ENCODE data around the gene RBM33. TPM values are rescaled to one million over a fixed set of nuclear protein-coding genes. Genes with fewer than 3 reads are reported as not detected.

Gene RBM33
- total and polyA plus RNA-seq, 8 donors, result 7.5 to 182 (median 60.5) TPM

GRCh38 chr7:155758348-155758747 is 113.9 kb downstream of the RBM33 start:
- H3K9me3 ChIP-seq, result no peaks in the 10 kb centered on the region
- H3K27me3 ChIP-seq, result no peaks in the 10 kb centered on the region
- TF ChIP-seq CTCF (IDR thresholded peaks at IDR 0.05) (no peak), EP300 (IDR thresholded peaks at IDR 0.05) (no peak), POLR2AphosphoS5 (IDR thresholded peaks at IDR 0.05) (no peak), POLR2A (IDR thresholded peaks at IDR 0.05) (no peak)
- no peak overlapping the region for H3K27ac ChIP-seq
- peaks cover under 1 to 28% (median 20%) of the 10 kb centered on the region in 4 donors for H3K36me3 ChIP-seq
- peaks cover 17 to 62% (median 43%) of the 10 kb centered on the region in 4 donors for H3K4me1 ChIP-seq
- no peak overlapping the region for H3K4me3 ChIP-seq
- DNase-seq, result no peak
- intact Hi-C loops (cut with DNase I; ENCODE audit: low total_unique reads), result no loop called here
- WGBS, 5 donors, result 89 to 94% (median 93%) methylated on average over 10 of the region's 10 CpGs

- Histone ChIP-seq H3K9me3 (no peaks in the 10 kb centered on the region), H3K36me3 (peaks cover 16 to 43% (median 33%) of the 10 kb centered on the region in 4 donors), H3K4me3 (no peak overlapping the region), H3K4me1 (peaks cover 13 to 59% (median 34%) of the 10 kb centered on the region in 4 donors), H3K27ac (no peak overlapping the region), H3K27me3 (no peaks in the 10 kb centered on the region)
- intact Hi-C loops (cut with DNase I; ENCODE audit: low total_unique reads), result loop anchor here (10.0 kb wide), 1 partner anchor 155 kb away; no protein-coding TSS in a partner anchor
- TF ChIP-seq CTCF (IDR thresholded peaks at IDR 0.05) (no peak), POLR2A (IDR thresholded peaks at IDR 0.05) (no peak), POLR2AphosphoS5 (IDR thresholded peaks at IDR 0.05) (no peak), EP300 (IDR thresholded peaks at IDR 0.05) (no peak)
- WGBS, 5 donors, result 92 to 95% (median 92%) methylated on average over 9 of the region's 9 CpGs
- no peak for DNase-seq
Measured at GRCh38 chr7:155759740-155760430, 115.4 kb downstream of the RBM33 start.

GRCh38 chr7:155761162-155761561 is 116.7 kb downstream of the RBM33 start:
- H3K36me3 ChIP-seq, result peaks cover 27 to 55% (median 46%) of the 10 kb centered on the region in 4 donors
- DNase-seq, result no peak
- peaks cover 12 to 47% (median 27%) of the 10 kb centered on the region in 4 donors for H3K4me1 ChIP-seq
- no peak for TF ChIP-seq POLR2A (IDR thresholded peaks at IDR 0.05)
- no peak for TF ChIP-seq POLR2AphosphoS5 (IDR thresholded peaks at IDR 0.05)
- TF ChIP-seq EP300 (IDR thresholded peaks at IDR 0.05), result no peak
- TF ChIP-seq CTCF (IDR thresholded peaks at IDR 0.05), result no peak
- WGBS, 5 donors, result 90 to 95% (median 93%) methylated on average over 5 of the region's 5 CpGs
- H3K4me3 ChIP-seq, result no peak overlapping the region
- H3K27me3 ChIP-seq, result no peaks in the 10 kb centered on the region
- intact Hi-C loops (cut with DNase I; ENCODE audit: low total_unique reads), result loop anchor here (10.0 kb wide), 1 partner anchor 156 kb away; no protein-coding TSS in a partner anchor
- no peak overlapping the region for H3K27ac ChIP-seq
- H3K9me3 ChIP-seq, result no peaks in the 10 kb centered on the region

- no peak for DNase-seq
- peaks cover 36 to 64% (median 55%) of the 10 kb centered on the region in 4 donors for H3K36me3 ChIP-seq
- WGBS, 5 donors, result 85 to 94% (median 93%) methylated on average over 4 of the region's 4 CpGs
- no peak overlapping the region for H3K4me3 ChIP-seq
- intact Hi-C loops (cut with DNase I; ENCODE audit: low total_unique reads), result loop anchor here (10.0 kb wide), 1 partner anchor 157 kb away; no protein-coding TSS in a partner anchor
- no peak for TF ChIP-seq CTCF (IDR thresholded peaks at IDR 0.05)
- no peak for TF ChIP-seq EP300 (IDR thresholded peaks at IDR 0.05)
- TF ChIP-seq POLR2A (IDR thresholded peaks at IDR 0.05), result no peak
- no peak for TF ChIP-seq POLR2AphosphoS5 (IDR thresholded peaks at IDR 0.05)
- H3K27ac ChIP-seq, result no peak overlapping the region
- H3K27me3 ChIP-seq, result no peaks in the 10 kb centered on the region
- H3K9me3 ChIP-seq, result no peaks in the 10 kb centered on the region
- H3K4me1 ChIP-seq, result peaks cover 12 to 38% (median 24%) of the 10 kb centered on the region in 4 donors
Measured at GRCh38 chr7:155762036-155762435, 117.6 kb downstream of the RBM33 start.
